ENCODE data around the gene POR. TPM values are rescaled to one million over a fixed set of nuclear protein-coding genes. Genes with fewer than 3 reads are reported as not detected.
"Not testable (repeated sequence)": the region's sequence is repeated elsewhere in the genome, so short reads cannot be mapped to it uniquely, and the experiment has no call there.

Gene POR
- total RNA-seq, 1 donor from 2014 or later, result 71.5 TPM

GRCh38 chr7:75884476-75884875, 30.5 kb upstream of the POR start:
- DNase-seq (ENCODE audit: low spot score), result no peak

GRCh38 chr7:75885036-75885435, 29.9 kb upstream of the POR start:
- no peak for DNase-seq (ENCODE audit: low spot score)

- DNase-seq (ENCODE audit: low spot score), result no peak
These were observed 27.1 kb upstream of the POR start for GRCh38 chr7:75887669-75888369.

- no peak for DNase-seq (ENCODE audit: low spot score)
These were observed 26.3 kb upstream of the POR start for GRCh38 chr7:75888464-75889222.

- DNase-seq (ENCODE audit: low spot score), result no peak
These were observed 25.6 kb upstream of the POR start for GRCh38 chr7:75889223-75889825.

GRCh38 chr7:75889826-75890225, 25.1 kb upstream of the POR start:
- no peak for DNase-seq (ENCODE audit: low spot score)

- not testable (repeated sequence) for DNase-seq (ENCODE audit: low spot score)
These were observed 23.7 kb upstream of the POR start for GRCh38 chr7:75891237-75891636.

GRCh38 chr7:75891815-75892411, 23.0 kb upstream of the POR start:
- DNase-seq (ENCODE audit: low spot score), result no peak

- peak; percentile 65 for DNase-seq (ENCODE audit: low spot score)
These were observed 22.2 kb upstream of the POR start for GRCh38 chr7:75892634-75893272.

- no peak for DNase-seq (ENCODE audit: low spot score)
These were observed 18.1 kb upstream of the POR start for GRCh38 chr7:75896803-75897327.

GRCh38 chr7:75900617-75901315, 14.2 kb upstream of the POR start:
- no peak for DNase-seq (ENCODE audit: low spot score)

- DNase-seq (ENCODE audit: low spot score), result peak; percentile 36
These were observed 9.0 kb upstream of the POR start for GRCh38 chr7:75905785-75906604.

GRCh38 chr7:75906991-75907667, 7.8 kb upstream of the POR start:
- no peak for DNase-seq (ENCODE audit: low spot score)

GRCh38 chr7:75907668-75908039, 7.3 kb upstream of the POR start:
- not testable (repeated sequence) for DNase-seq (ENCODE audit: low spot score)

GRCh38 chr7:75909521-75910132, 5.3 kb upstream of the POR start:
- DNase-seq (ENCODE audit: low spot score), result no peak

- not testable (repeated sequence) for DNase-seq (ENCODE audit: low spot score)
These were observed 3.8 kb upstream of the POR start for GRCh38 chr7:75911186-75911585.

- no peak for DNase-seq (ENCODE audit: low spot score)
These were observed 1.5 kb upstream of the POR start for GRCh38 chr7:75913437-75913836.

- DNase-seq (ENCODE audit: low spot score), result no peak
These were observed 743 bp upstream of the POR start for GRCh38 chr7:75914169-75914654.

All from umbilical cord (tissue), 2 donors.